Body of pancreas (tissue), 4 donors: ENCODE data around the gene HS1BP3. TPM values are rescaled to one million over a fixed set of nuclear protein-coding genes. Genes with fewer than 3 reads are reported as not detected.

Experiments used
- ATAC-seq: fragments of 150-250 bp; one replicate; pipeline ENCODE4 v1.9.1; 2016
- DNase-seq, 4 donors: peaks; one replicate each; pipeline ENCODE4 v3.0.0-alpha.2; 2019
- H3K27ac ChIP-seq, 4 donors: fragments of 200-600 bp; sonication (generic); 1 replicate in 3 of 4; 2 replicates in 1 of 4; pipeline versions ENCODE4 v1.5.1 to v1.6.1; 2016 to 2019; ENCODE audit warnings: mild to moderate bottlenecking in 1 of 4, mixed read lengths in 1 of 4, moderate library complexity in 1 of 4
- H3K27me3 ChIP-seq, 2 donors: fragments of 200-600 bp; sonication (generic); one replicate each; pipeline ENCODE4 v1.6.0; 2016; ENCODE audit warnings: mild to moderate bottlenecking in 1 of 2
- H3K36me3 ChIP-seq, 2 donors: fragments of 200-600 bp; sonication (generic); replicated peaks in 1 of 2; 2 replicates each; pipeline ENCODE4 v1.5.1; 2016; ENCODE audit warnings: low read depth in 2 of 2; ENCODE audit not compliant: insufficient read depth in 1 of 2
- H3K4me1 ChIP-seq: fragments of 200-600 bp; sonication (generic); one replicate; pipeline ENCODE4 v1.6.0; 2016
- H3K4me3 ChIP-seq, 2 donors: fragments of 200-600 bp; sonication (generic); 1 replicate in 1 of 2; 2 replicates in 1 of 2; pipeline ENCODE4 v1.5.1; 2016 to 2019
- H3K9me3 ChIP-seq, 3 donors: fragments of 200-600 bp; sonication (generic); 1 replicate in 2 of 3; 2 replicates in 1 of 3; pipeline ENCODE4 v1.5.1; 2016
- CTCF ChIP-seq, 7 experiments: fragments of 450-650 bp in 4 of 7; fragments of 200-600 bp in 3 of 7; sonication (generic) in 3 of 7; IDR thresholded peaks; one replicate each; pipeline ENCODE4 v1.5.1; 2016 to 2019; ENCODE audit warnings: antibody characterized with exemption in 7 of 7
- POLR2A ChIP-seq, 3 donors: fragments of 450-650 bp; IDR thresholded peaks; one replicate each; pipeline ENCODE4 v1.6.1; 2016; ENCODE audit warnings: antibody characterized with exemption in 3 of 3, mild to moderate bottlenecking in 2 of 3
- WGBS, 2 donors: methylation state at CpG; one replicate each; pipeline ENCODE4 v1.1.5; 2017; 5-methylcytosine and 5-hydroxymethylcytosine counted together
- intact Hi-C: fragments of 100-400 bp; cut with DNase I; formaldehyde crosslinking; loops from one replicate; pipeline ENCODE4 v1.15.1; 2023
- total RNA-seq, 2 donors: library from RNA; depleted of rRNA; stranded (reverse); fragments of >200 nt; gene quantifications; one replicate each; pipeline ENCODE4 v1.1.0, GENCODE V29; 2016

HS1BP3 gene
- total RNA-seq, 2 donors from 2014 or later = 21.1 to 23.1 TPM

GRCh38 chr2:20654535-20654813 lies 3.6 kb upstream of the HS1BP3 start:
- DNase-seq = no peak
- Histone ChIP-seq H3K9me3 (no peaks in the 10 kb centered on the region), H3K27me3 (no peaks in the 10 kb centered on the region), H3K27ac (no peak overlapping the region), H3K4me3 (no peak overlapping the region), H3K4me1 (peaks cover 18% of the 10 kb centered on the region), H3K36me3 (no peaks in the 10 kb centered on the region)
- ATAC-seq = no peak
- WGBS, 2 donors = 77 to 78% methylated on average over 2 of the region's 2 CpGs
- intact Hi-C loops = no loop called here
- TF ChIP-seq POLR2A (IDR thresholded peaks at IDR 0.05) = no peak
- TF ChIP-seq CTCF (IDR thresholded peaks at IDR 0.05) = no peak

DNA sequence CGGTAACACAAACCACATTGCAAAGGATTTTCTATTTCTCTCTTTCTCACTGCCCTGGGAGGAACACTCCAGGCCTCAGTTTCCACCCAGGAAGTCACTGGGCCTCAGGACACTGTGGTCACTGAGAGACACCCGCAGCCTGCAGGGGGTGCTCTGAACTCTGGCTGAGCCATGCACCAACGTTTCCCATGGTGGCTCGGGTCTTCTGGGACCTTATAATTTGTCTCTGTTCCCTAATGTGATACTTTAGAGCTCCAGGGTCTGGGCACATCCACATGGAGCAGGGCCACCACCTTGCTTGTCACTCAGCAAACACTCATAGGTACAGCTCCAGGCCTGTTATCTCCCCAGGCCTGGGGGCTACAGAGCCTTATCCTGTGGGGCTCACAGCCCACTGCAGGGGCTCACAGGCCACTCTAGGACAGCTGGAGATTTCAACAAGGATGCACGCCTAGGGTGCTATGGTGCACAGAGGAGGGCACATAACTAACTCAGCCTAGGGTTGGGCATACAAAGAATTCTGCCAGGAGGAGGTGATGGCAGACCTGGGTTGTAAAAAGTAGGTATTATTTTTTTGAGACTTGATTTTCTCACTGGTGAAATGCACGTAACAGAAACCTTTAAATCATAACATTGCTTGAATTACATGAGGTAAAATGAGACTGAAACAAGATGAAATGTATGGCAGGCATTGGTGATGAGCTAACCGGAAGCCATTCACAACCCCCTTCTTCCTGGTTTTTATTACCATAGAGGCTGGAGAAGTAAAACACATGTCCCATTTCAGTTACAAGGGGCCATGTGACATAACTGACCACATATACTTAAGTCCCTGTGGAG lies 3.0 kb upstream of the HS1BP3 start:
- intact Hi-C loops = no loop called here
- H3K27me3 ChIP-seq = no peaks in the 10 kb centered on the region
- H3K36me3 ChIP-seq = no peaks in the 10 kb centered on the region
- no peak overlapping the region for H3K4me3 ChIP-seq
- TF ChIP-seq POLR2A (IDR thresholded peaks at IDR 0.05) = no peak
- TF ChIP-seq CTCF (IDR thresholded peaks at IDR 0.05) = no peak
- H3K9me3 ChIP-seq = no peaks in the 10 kb centered on the region
- ATAC-seq (no peak), DNase-seq (no peak)
- 79 to 83% methylated on average over 6 to 7 of the region's 7 CpGs for WGBS, 2 donors
- peaks cover 24% of the 10 kb centered on the region for H3K4me1 ChIP-seq
- no peak overlapping the region for H3K27ac ChIP-seq

GRCh38 chr2:20652673-20653575 lies 2.0 kb upstream of the HS1BP3 start:
- ATAC-seq (no peak), DNase-seq (no peak)
- no peaks in the 10 kb centered on the region for H3K36me3 ChIP-seq
- 90 to 96% methylated on average over 10 to 11 of the region's 11 CpGs for WGBS, 2 donors
- no peak overlapping the region for H3K4me3 ChIP-seq
- H3K4me1 ChIP-seq = peaks cover 26% of the 10 kb centered on the region
- H3K9me3 ChIP-seq = no peaks in the 10 kb centered on the region
- intact Hi-C loops = no loop called here
- TF ChIP-seq CTCF (IDR thresholded peaks at IDR 0.05) = no peak
- TF ChIP-seq POLR2A (IDR thresholded peaks at IDR 0.05) = no peak
- no peaks in the 10 kb centered on the region for H3K27me3 ChIP-seq
- H3K27ac ChIP-seq = no peak overlapping the region

DNA sequence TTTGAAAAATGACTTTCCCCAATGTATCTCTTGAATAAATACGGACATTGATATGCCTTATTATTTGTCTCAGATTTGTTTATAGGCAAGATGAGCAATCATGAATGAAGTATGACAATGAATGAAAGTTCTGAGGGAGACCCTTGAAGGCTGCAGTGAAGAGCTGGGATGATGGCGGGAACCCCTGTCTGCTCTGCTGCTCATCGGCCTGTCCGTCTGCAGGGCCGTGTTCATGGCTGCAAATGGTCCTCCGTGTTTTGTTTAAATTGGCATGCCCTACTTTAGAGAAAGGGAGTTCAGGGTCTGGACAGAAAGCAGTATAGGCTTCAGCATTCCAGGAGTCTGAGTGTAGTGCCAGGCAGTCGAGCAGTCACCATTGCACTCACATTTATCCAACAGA lies 1.2 kb upstream of the HS1BP3 start:
- Histone ChIP-seq H3K27ac (no peak overlapping the region), H3K9me3 (no peaks in the 10 kb centered on the region), H3K4me1 (peaks cover 26% of the 10 kb centered on the region), H3K4me3 (no peak overlapping the region), H3K27me3 (no peaks in the 10 kb centered on the region), H3K36me3 (no peaks in the 10 kb centered on the region)
- no peak for ATAC-seq
- no peak for TF ChIP-seq POLR2A (IDR thresholded peaks at IDR 0.05)
- no peak for TF ChIP-seq CTCF (IDR thresholded peaks at IDR 0.05)
- WGBS, 2 donors = 88 to 90% methylated on average over 7 of the region's 7 CpGs
- intact Hi-C loops = no loop called here
- DNase-seq = no peak
